DOHH2 (cell line): ENCODE data around the gene TGFBR3.

Source experiments
- H3F3A ChIP-seq: fragments of 200-600 bp; sonication (generic), shearing (Covaris generic); 2 replicates; pipeline ENCODE4 v1.6.0; 2016; ENCODE audit warnings: antibody characterized with exemption, mild to moderate bottlenecking; ENCODE audit not compliant: control insufficient read depth, insufficient read depth
- H3K27ac ChIP-seq: fragments of 200-600 bp; sonication (generic); 2 replicates; pipeline ENCODE4 v1.5.1; 2014; ENCODE audit warnings: low read depth, mild to moderate bottlenecking, low read length, moderate library complexity
- H3K27me3 ChIP-seq: fragments of 200-600 bp; sonication (generic); 2 replicates; pipeline ENCODE4 v1.6.1; 2014; ENCODE audit warnings: mild to moderate bottlenecking, low read length, mixed read lengths; ENCODE audit not compliant: control insufficient read depth
- H3K36me3 ChIP-seq: fragments of 200-600 bp; sonication (generic); 2 replicates; pipeline ENCODE4 v1.6.1; 2014; ENCODE audit warnings: mild to moderate bottlenecking, low read length, moderate library complexity, mixed read lengths; ENCODE audit not compliant: control insufficient read depth
- H3K4me1 ChIP-seq: fragments of 200-600 bp; sonication (generic); 2 replicates; pipeline ENCODE4 v1.6.1; 2014; ENCODE audit warnings: mild to moderate bottlenecking, low read length, mixed read lengths; ENCODE audit not compliant: control insufficient read depth
- H3K4me2 ChIP-seq: fragments of 200-600 bp; sonication (generic); 2 replicates; pipeline ENCODE4 v1.6.0; 2014; ENCODE audit warnings: mild to moderate bottlenecking, low read length, moderate library complexity
- H3K4me3 ChIP-seq: fragments of 200-600 bp; sonication (generic); 2 replicates; pipeline ENCODE4 v1.5.1; 2014; ENCODE audit warnings: mild to moderate bottlenecking, low read length, mixed read lengths
- H3K79me2 ChIP-seq: fragments of 200-600 bp; sonication (generic); 2 replicates; pipeline ENCODE4 v1.6.1; 2014; ENCODE audit warnings: mild to moderate bottlenecking, low read length, mixed read lengths; ENCODE audit not compliant: control insufficient read depth
- H3K9me2 ChIP-seq: fragments of 200-600 bp; sonication (generic); replicated peaks from 2 replicates; pipeline ENCODE4 v1.6.1; 2014; ENCODE audit warnings: mild to moderate bottlenecking, low read length, mixed read lengths; ENCODE audit not compliant: control insufficient read depth
- H3K9me3 ChIP-seq: fragments of 200-600 bp; sonication (generic); 2 replicates; pipeline ENCODE4 v1.6.1; 2014; ENCODE audit warnings: antibody characterized with exemption, low read length, mixed read lengths; ENCODE audit not compliant: control insufficient read depth, insufficient read depth
- H4K20me1 ChIP-seq: fragments of 200-600 bp; sonication (generic); 2 replicates; pipeline ENCODE4 v1.6.0; 2014; ENCODE audit warnings: low read depth, mild to moderate bottlenecking, antibody characterized with exemption, low read length, moderate library complexity; ENCODE audit not compliant: control insufficient read depth, insufficient read depth
- EZH2phosphoT487 ChIP-seq: fragments of 200-600 bp; sonication (generic); IDR thresholded peaks from 2 replicates; pipeline ENCODE4 v1.6.1; 2017; ENCODE audit warnings: borderline replicate concordance, mild to moderate bottlenecking, antibody characterized with exemption, low read length, moderate library complexity, mixed read lengths
- TF ChIP-seq, protein P1 (sequence below): fragments of 200-600 bp; sonication (generic); IDR thresholded peaks from one replicate; pipeline ENCODE4 v1.5.1; 2014; ENCODE audit warnings: antibody characterized with exemption, mild to moderate bottlenecking, low read depth, low read length; ENCODE audit not compliant: poor library complexity, severe bottlenecking

TGFBR3 gene

GRCh38 chr1:91687452-91687851 lies 198.5 kb downstream of the TGFBR3 start:
- Histone ChIP-seq H3K4me3 (no peak overlapping the region), H3K27me3 (no peaks in the 10 kb centered on the region), H3K9me2 (no peaks in the 10 kb centered on the region), H3K4me1 (no peaks in the 10 kb centered on the region), H3K36me3 (no peaks in the 10 kb centered on the region), H3K9me3 (no peaks in the 10 kb centered on the region), H4K20me1 (no peaks in the 10 kb centered on the region), H3F3A (no peaks in the 10 kb centered on the region), H3K79me2 (no peaks in the 10 kb centered on the region), H3K27ac (no peak overlapping the region), H3K4me2 (no peak overlapping the region)
- TF ChIP-seq, protein P1, sequence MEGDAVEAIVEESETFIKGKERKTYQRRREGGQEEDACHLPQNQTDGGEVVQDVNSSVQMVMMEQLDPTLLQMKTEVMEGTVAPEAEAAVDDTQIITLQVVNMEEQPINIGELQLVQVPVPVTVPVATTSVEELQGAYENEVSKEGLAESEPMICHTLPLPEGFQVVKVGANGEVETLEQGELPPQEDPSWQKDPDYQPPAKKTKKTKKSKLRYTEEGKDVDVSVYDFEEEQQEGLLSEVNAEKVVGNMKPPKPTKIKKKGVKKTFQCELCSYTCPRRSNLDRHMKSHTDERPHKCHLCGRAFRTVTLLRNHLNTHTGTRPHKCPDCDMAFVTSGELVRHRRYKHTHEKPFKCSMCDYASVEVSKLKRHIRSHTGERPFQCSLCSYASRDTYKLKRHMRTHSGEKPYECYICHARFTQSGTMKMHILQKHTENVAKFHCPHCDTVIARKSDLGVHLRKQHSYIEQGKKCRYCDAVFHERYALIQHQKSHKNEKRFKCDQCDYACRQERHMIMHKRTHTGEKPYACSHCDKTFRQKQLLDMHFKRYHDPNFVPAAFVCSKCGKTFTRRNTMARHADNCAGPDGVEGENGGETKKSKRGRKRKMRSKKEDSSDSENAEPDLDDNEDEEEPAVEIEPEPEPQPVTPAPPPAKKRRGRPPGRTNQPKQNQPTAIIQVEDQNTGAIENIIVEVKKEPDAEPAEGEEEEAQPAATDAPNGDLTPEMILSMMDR: no peak
- TF ChIP-seq EZH2phosphoT487: no peak

GRCh38 chr1:91685994-91686393 lies 200.0 kb downstream of the TGFBR3 start:
- no peak overlapping the region for H3K4me2 ChIP-seq
- TF ChIP-seq, protein P1: no peak
- no peak for TF ChIP-seq EZH2phosphoT487
- no peaks in the 10 kb centered on the region for H3K4me1 ChIP-seq

DNA sequence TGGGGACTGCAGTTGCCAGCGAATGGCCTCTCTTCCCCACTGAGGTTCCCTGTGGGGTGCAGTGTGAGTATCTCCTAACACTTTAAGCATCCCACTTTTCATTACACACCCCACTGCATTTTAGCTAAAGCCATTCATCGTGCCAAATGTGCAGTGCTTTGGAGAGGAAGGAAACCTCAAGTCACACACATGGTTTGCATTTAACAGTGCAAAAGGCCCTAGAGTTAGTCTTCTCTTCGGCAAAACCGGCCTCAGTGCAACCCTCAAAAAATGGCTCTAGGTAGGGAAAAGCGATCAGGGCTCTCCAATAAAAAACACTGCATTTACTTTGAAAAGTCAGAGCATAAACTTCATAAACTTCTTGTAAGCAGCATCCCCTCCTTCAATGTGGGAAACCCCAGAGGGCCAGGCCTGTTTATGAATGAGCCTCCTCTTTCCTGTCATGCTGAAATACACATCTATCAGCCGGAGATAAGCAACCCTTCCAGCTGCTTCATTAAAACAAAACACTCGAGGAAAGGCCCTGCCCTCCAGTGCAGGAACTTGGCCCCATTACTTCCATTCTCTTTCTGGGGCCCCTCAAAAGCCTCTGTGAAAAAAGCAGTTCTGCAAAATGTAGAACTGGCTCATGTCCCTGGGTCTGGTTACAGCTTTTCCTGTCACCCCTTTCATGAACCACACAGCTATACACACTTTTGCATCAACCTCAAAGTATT lies 201.3 kb downstream of the TGFBR3 start:
- Histone ChIP-seq H3F3A (no peaks in the 10 kb centered on the region), H3K9me3 (no peaks in the 10 kb centered on the region), H4K20me1 (no peaks in the 10 kb centered on the region), H3K4me3 (no peak overlapping the region), H3K4me2 (no peak overlapping the region), H3K36me3 (no peaks in the 10 kb centered on the region), H3K27me3 (no peaks in the 10 kb centered on the region), H3K79me2 (no peaks in the 10 kb centered on the region), H3K27ac (no peak overlapping the region), H3K4me1 (no peaks in the 10 kb centered on the region), H3K9me2 (no peaks in the 10 kb centered on the region)
- TF ChIP-seq, protein P1: no peak
- no peak for TF ChIP-seq EZH2phosphoT487

More at GRCh38 chr1:91685994-91686393, 200.0 kb downstream of the TGFBR3 start:
- Histone ChIP-seq H3K36me3 (no peaks in the 10 kb centered on the region), H3K4me3 (no peak overlapping the region), H4K20me1 (no peaks in the 10 kb centered on the region), H3K9me3 (no peaks in the 10 kb centered on the region), H3K27ac (no peak overlapping the region), H3F3A (no peaks in the 10 kb centered on the region), H3K27me3 (no peaks in the 10 kb centered on the region), H3K9me2 (no peaks in the 10 kb centered on the region), H3K79me2 (no peaks in the 10 kb centered on the region)
